Coronary artery (tissue), 2 donors: ENCODE measurements around the gene FAM193A.
"Not testable (repeated sequence)": the region's sequence is repeated elsewhere in the genome, so short reads cannot be mapped to it uniquely, and the experiment has no call there.

Experiments used
- DNase-seq: peaks from one replicate; pipeline ENCODE4 v3.0.0-alpha.2; 2017; ENCODE audit warnings: low spot score
- H3K27ac ChIP-seq, 2 donors: fragments of 200-600 bp; sonication (generic); one replicate each; pipeline ENCODE4 v1.5.1; 2016 to 2019
- H3K4me3 ChIP-seq: fragments of 200-600 bp; sonication (generic); 2 replicates; pipeline ENCODE4 v1.5.1; 2016; ENCODE audit warnings: mild to moderate bottlenecking, moderate library complexity
- CTCF ChIP-seq: fragments of 200-600 bp; sonication (generic); IDR thresholded peaks from one replicate; pipeline ENCODE4 v1.5.1; 2019; ENCODE audit warnings: antibody characterized with exemption

FAM193A gene

GRCh38 chr4:2615821-2616220 lies 79.4 kb downstream of the FAM193A start:
- DNase-seq: no peak
- Histone ChIP-seq H3K4me3 (no peak overlapping the region), H3K27ac (no peak overlapping the region)
- TF ChIP-seq CTCF: no peak

GRCh38 chr4:2617955-2618354 lies 81.5 kb downstream of the FAM193A start:
- Histone ChIP-seq H3K4me3 (no peak overlapping the region), H3K27ac (no peak overlapping the region)
- TF ChIP-seq CTCF: no peak
- no peak for DNase-seq

DNA sequence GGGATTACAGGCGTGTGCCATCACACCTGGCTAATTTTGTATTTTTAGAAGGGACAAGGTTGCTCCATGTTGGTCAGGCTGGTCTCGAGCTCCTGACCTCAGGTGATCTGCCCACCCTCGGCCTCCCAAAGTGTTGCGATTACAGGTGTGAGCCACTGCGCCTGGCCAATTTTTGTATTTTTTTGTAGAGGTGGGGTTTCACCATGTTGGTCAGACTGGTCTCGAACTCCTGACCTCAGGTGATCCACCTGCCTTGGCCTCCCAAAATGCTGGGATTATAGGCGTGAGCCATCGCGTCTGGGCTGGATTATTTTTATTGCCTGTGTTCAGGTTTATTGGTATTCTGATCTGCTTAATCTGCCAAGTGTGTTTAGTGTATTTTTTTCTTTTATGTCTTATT lies 82.3 kb downstream of the FAM193A start:
- not testable (repeated sequence) for H3K27ac ChIP-seq, DNase-seq, H3K4me3 ChIP-seq

DNA sequence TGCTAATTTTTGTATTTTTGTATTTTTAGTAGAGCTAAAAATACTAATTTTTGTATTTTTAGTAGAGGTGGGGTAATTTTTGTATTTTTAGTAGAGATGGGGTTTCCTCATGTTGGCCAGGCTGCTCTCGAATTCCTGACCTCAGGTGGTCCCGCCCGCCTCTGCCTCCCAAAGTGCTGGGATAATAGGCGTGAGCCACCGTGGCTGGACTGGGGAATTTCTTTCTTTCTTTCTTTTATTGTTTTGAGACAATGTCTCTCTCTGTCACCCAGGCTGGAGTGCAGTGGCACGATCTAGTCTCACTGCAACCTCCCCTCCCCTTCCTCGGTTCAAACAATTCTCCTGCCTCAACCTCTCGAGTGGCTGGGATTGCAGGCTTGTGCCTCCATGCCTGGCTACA lies 83.0 kb downstream of the FAM193A start:
- TF ChIP-seq CTCF: no peak
- H3K4me3 ChIP-seq: no peak overlapping the region
- no peak overlapping the region for H3K27ac ChIP-seq
- no peak for DNase-seq

- no peak overlapping the region for H3K4me3 ChIP-seq
- H3K27ac ChIP-seq: no peak overlapping the region
- no peak for DNase-seq
- no peak for TF ChIP-seq CTCF
Measured at GRCh38 chr4:2621419-2621818, 85.0 kb downstream of the FAM193A start.

GRCh38 chr4:2623442-2623841 lies 87.0 kb downstream of the FAM193A start:
- TF ChIP-seq CTCF: no peak
- DNase-seq: no peak
- no peak overlapping the region for H3K27ac ChIP-seq
- H3K4me3 ChIP-seq: no peak overlapping the region

DNA sequence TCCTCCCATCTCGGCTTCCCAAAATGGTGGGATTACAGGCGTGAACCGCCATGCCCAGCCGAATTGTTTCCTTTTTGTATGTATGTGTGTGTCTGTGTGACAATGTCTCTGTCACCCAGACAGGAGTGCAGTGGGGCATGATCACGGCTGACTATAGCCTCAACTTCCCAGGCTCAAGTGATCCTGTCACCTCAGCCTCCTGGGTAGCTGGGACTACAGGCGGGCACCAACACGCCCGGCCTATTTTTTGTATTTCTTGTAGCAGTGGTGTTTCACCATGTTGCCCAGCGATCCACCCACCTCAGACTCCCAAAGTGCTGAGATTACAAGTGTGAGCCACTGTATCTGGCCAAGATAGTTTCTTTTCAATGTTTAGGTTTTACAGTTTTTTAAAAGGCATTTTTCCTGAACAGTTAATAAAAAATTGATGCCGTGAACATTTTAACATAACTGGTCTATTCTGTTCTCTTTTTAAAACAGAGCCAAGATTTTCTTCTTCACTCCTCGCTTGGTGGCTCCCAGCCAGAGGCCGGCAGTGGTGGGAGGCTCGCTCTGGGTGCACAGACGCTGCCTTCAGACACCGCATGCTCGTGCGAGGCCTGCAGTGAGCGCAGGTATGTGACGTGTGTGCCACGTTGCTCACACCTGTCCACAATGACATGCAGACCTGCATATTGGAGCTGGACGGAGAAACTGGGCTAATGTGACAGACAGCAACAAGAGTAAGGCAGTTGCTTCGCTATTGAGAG lies 88.5 kb downstream of the FAM193A start:
- no peak overlapping the region for H3K4me3 ChIP-seq
- no peak for DNase-seq
- TF ChIP-seq CTCF: no peak
- no peak overlapping the region for H3K27ac ChIP-seq
